Right lobe of liver (tissue), 4 donors: Measurements from ENCODE around the gene LBX2.

Experiments used
- POLR2A ChIP-seq: fragments of 450-650 bp; IDR thresholded peaks from one replicate; pipeline ENCODE4 v1.6.1; 2017; ENCODE audit warnings: antibody characterized with exemption, mild to moderate bottlenecking
- TF ChIP-seq, protein P1 (sequence below), 4 donors: fragments of 200-600 bp in 3 of 4; fragments of 450-650 bp in 1 of 4; IDR thresholded peaks; one replicate each; pipeline versions ENCODE4 v1.5.1 to v1.8.0; 2016 to 2022; ENCODE audit warnings: antibody characterized with exemption in 4 of 4, mild to moderate bottlenecking in 2 of 4
- donor health status: DM: no; HTN: no; CAD: no.
- donor health status: DM: no; HTN: no; CAD: no.
- donor health status: DM: no; HTN: yes; CAD: no.

DNA sequence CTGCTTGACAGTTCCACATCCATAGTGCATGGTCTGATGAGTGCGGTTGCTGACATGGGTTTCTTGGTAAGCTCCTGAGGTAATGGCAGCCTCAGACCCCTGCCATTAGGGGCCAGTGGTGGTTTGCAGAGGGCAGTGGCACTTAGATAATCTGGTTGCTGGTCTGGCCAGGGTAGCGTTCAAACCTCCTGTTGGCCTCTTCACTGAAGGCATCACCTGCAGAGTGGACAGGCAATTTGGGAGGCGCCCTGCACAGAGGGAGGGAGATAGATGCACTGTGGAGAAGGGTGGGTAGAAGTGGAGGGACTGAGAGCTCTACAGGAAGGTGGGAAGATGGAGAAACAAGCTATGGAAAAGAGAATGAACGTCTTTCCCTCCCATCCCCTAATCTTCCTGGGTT lies 34.1 kb upstream of the LBX2 start:
- TF ChIP-seq, protein P1, sequence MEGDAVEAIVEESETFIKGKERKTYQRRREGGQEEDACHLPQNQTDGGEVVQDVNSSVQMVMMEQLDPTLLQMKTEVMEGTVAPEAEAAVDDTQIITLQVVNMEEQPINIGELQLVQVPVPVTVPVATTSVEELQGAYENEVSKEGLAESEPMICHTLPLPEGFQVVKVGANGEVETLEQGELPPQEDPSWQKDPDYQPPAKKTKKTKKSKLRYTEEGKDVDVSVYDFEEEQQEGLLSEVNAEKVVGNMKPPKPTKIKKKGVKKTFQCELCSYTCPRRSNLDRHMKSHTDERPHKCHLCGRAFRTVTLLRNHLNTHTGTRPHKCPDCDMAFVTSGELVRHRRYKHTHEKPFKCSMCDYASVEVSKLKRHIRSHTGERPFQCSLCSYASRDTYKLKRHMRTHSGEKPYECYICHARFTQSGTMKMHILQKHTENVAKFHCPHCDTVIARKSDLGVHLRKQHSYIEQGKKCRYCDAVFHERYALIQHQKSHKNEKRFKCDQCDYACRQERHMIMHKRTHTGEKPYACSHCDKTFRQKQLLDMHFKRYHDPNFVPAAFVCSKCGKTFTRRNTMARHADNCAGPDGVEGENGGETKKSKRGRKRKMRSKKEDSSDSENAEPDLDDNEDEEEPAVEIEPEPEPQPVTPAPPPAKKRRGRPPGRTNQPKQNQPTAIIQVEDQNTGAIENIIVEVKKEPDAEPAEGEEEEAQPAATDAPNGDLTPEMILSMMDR (IDR thresholded peaks at IDR 0.05), result no peak
- no peak for TF ChIP-seq POLR2A
